ENCODE results near the gene RASSF7.
A peak's percentile ranks its signal among the peaks of the same experiment; 100 is the strongest.

The RASSF7 gene

DNA sequence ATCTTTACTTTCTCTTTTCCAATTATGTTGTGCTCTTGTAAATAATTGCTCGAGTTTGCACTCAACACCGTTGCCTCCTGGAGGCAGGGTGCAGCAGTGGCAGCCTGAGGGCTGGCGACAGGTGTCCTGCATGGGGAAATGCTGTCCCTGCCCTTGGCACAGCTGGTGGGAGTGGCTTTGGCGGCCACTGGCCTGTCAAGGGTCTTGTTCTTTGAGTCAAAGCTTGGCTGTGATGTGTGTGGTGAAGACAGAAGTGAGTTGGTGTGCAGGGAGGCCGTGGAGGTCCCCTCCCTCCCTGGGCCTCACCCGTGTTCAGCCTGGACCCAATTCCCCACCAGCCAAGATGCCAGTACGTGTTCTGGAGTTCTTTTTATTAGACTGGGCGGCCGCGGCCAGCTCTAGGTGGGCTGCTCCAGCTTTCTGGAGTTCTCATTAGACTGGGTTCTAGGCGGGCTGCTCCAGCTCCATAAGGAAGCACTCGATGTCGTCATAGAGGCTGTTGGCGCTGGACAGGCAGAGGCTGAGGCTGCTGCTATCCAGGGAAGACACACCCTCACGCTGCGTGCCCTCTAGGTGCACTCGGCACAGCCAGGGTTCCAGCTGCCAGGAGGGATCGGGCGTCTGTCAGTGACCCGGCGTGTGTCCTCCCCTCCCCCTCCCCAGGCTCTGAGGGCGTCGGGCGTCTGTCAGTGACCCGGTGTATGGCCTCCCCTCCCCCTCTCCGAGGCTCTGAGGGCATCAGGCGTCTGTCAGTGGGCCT lies 51.6 kb downstream of the RASSF7 start (continued):
- TF ChIP-seq, protein P1, sequence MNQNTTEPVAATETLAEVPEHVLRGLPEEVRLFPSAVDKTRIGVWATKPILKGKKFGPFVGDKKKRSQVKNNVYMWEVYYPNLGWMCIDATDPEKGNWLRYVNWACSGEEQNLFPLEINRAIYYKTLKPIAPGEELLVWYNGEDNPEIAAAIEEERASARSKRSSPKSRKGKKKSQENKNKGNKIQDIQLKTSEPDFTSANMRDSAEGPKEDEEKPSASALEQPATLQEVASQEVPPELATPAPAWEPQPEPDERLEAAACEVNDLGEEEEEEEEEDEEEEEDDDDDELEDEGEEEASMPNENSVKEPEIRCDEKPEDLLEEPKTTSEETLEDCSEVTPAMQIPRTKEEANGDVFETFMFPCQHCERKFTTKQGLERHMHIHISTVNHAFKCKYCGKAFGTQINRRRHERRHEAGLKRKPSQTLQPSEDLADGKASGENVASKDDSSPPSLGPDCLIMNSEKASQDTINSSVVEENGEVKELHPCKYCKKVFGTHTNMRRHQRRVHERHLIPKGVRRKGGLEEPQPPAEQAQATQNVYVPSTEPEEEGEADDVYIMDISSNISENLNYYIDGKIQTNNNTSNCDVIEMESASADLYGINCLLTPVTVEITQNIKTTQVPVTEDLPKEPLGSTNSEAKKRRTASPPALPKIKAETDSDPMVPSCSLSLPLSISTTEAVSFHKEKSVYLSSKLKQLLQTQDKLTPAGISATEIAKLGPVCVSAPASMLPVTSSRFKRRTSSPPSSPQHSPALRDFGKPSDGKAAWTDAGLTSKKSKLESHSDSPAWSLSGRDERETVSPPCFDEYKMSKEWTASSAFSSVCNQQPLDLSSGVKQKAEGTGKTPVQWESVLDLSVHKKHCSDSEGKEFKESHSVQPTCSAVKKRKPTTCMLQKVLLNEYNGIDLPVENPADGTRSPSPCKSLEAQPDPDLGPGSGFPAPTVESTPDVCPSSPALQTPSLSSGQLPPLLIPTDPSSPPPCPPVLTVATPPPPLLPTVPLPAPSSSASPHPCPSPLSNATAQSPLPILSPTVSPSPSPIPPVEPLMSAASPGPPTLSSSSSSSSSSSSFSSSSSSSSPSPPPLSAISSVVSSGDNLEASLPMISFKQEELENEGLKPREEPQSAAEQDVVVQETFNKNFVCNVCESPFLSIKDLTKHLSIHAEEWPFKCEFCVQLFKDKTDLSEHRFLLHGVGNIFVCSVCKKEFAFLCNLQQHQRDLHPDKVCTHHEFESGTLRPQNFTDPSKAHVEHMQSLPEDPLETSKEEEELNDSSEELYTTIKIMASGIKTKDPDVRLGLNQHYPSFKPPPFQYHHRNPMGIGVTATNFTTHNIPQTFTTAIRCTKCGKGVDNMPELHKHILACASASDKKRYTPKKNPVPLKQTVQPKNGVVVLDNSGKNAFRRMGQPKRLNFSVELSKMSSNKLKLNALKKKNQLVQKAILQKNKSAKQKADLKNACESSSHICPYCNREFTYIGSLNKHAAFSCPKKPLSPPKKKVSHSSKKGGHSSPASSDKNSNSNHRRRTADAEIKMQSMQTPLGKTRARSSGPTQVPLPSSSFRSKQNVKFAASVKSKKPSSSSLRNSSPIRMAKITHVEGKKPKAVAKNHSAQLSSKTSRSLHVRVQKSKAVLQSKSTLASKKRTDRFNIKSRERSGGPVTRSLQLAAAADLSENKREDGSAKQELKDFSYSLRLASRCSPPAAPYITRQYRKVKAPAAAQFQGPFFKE (tag by site-specific recombination; IDR thresholded peaks at IDR 0.05; ENCODE audit: borderline replicate concordance) = no peak
- TF ChIP-seq, protein P2, sequence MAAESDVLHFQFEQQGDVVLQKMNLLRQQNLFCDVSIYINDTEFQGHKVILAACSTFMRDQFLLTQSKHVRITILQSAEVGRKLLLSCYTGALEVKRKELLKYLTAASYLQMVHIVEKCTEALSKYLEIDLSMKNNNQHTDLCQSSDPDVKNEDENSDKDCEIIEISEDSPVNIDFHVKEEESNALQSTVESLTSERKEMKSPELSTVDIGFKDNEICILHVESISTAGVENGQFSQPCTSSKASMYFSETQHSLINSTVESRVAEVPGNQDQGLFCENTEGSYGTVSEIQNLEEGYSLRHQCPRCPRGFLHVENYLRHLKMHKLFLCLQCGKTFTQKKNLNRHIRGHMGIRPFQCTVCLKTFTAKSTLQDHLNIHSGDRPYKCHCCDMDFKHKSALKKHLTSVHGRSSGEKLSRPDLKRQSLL (tag by site-specific recombination; IDR thresholded peaks at IDR 0.05) = peak; percentile 60; the same call in 1 of the 2 replicates
- no peak for TF ChIP-seq ZNF549 (tag by site-specific recombination; IDR thresholded peaks at IDR 0.05)
- no peak for TF ChIP-seq ZNF658 (tag by site-specific recombination; IDR thresholded peaks at IDR 0.05)
- TF ChIP-seq ZNF600 (tag by site-specific recombination; IDR thresholded peaks at IDR 0.05) = peak; percentile 83
- no peak for TF ChIP-seq ZNF664 (tag by site-specific recombination; IDR thresholded peaks at IDR 0.05)
- no peak for TF ChIP-seq ZNF596 (tag by site-specific recombination; IDR thresholded peaks at IDR 0.05)
- no peak for TF ChIP-seq ZNF404 (tag by site-specific recombination; IDR thresholded peaks at IDR 0.05)
- no peak for TF ChIP-seq ZNF350 (tag by site-specific recombination; IDR thresholded peaks at IDR 0.05)
- TF ChIP-seq, protein P3, sequence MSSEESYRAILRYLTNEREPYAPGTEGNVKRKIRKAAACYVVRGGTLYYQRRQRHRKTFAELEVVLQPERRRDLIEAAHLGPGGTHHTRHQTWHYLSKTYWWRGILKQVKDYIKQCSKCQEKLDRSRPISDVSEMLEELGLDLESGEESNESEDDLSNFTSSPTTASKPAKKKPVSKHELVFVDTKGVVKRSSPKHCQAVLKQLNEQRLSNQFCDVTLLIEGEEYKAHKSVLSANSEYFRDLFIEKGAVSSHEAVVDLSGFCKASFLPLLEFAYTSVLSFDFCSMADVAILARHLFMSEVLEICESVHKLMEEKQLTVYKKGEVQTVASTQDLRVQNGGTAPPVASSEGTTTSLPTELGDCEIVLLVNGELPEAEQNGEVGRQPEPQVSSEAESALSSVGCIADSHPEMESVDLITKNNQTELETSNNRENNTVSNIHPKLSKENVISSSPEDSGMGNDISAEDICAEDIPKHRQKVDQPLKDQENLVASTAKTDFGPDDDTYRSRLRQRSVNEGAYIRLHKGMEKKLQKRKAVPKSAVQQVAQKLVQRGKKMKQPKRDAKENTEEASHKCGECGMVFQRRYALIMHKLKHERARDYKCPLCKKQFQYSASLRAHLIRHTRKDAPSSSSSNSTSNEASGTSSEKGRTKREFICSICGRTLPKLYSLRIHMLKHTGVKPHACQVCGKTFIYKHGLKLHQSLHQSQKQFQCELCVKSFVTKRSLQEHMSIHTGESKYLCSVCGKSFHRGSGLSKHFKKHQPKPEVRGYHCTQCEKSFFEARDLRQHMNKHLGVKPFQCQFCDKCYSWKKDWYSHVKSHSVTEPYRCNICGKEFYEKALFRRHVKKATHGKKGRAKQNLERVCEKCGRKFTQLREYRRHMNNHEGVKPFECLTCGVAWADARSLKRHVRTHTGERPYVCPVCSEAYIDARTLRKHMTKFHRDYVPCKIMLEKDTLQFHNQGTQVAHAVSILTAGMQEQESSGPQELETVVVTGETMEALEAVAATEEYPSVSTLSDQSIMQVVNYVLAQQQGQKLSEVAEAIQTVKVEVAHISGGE (tag by site-specific recombination; conservative IDR thresholded peaks at IDR 0.05; ENCODE audit: low read depth) = no peak
- TF ChIP-seq ZNF214 (tag by site-specific recombination; IDR thresholded peaks at IDR 0.05; ENCODE audit: borderline replicate concordance) = no peak
- no peak for TF ChIP-seq ZNF548 (tag by site-specific recombination; IDR thresholded peaks at IDR 0.05)
- no peak for TF ChIP-seq ZNF416 (tag by site-specific recombination; IDR thresholded peaks at IDR 0.05)
- TF ChIP-seq KLF8 (tag by site-specific recombination; IDR thresholded peaks at IDR 0.05) = peak; percentile 13; the same call in 1 of the 2 replicates
- TF ChIP-seq ZNF610 (tag by site-specific recombination; IDR thresholded peaks at IDR 0.05; ENCODE audit: borderline replicate concordance) = no peak
- no peak for TF ChIP-seq REPIN1 (tag by site-specific recombination; IDR thresholded peaks at IDR 0.05; ENCODE audit: low read depth)
- TF ChIP-seq SETDB1 (IDR thresholded peaks at IDR 0.05; ENCODE audit: insufficient read length, low read length) = no peak
- TF ChIP-seq, protein P4, sequence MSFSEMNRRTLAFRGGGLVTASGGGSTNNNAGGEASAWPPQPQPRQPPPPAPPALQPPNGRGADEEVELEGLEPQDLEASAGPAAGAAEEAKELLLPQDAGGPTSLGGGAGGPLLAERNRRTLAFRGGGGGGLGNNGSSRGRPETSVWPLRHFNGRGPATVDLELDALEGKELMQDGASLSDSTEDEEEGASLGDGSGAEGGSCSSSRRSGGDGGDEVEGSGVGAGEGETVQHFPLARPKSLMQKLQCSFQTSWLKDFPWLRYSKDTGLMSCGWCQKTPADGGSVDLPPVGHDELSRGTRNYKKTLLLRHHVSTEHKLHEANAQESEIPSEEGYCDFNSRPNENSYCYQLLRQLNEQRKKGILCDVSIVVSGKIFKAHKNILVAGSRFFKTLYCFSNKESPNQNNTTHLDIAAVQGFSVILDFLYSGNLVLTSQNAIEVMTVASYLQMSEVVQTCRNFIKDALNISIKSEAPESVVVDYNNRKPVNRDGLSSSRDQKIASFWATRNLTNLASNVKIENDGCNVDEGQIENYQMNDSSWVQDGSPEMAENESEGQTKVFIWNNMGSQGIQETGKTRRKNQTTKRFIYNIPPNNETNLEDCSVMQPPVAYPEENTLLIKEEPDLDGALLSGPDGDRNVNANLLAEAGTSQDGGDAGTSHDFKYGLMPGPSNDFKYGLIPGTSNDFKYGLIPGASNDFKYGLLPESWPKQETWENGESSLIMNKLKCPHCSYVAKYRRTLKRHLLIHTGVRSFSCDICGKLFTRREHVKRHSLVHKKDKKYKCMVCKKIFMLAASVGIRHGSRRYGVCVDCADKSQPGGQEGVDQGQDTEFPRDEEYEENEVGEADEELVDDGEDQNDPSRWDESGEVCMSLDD (tag by site-specific recombination; IDR thresholded peaks at IDR 0.05) = no peak
- TF ChIP-seq, protein P5, sequence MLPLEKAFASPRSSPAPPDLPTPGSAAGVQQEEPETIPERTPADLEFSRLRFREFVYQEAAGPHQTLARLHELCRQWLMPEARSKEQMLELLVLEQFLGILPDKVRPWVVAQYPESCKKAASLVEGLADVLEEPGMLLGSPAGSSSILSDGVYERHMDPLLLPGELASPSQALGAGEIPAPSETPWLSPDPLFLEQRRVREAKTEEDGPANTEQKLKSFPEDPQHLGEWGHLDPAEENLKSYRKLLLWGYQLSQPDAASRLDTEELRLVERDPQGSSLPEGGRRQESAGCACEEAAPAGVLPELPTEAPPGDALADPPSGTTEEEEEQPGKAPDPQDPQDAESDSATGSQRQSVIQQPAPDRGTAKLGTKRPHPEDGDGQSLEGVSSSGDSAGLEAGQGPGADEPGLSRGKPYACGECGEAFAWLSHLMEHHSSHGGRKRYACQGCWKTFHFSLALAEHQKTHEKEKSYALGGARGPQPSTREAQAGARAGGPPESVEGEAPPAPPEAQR (tag by site-specific recombination; IDR thresholded peaks at IDR 0.05) = no peak
- no peak for TF ChIP-seq ZNF2 (tag by site-specific recombination; IDR thresholded peaks at IDR 0.05)
- no peak for TF ChIP-seq SP7 (tag by site-specific recombination; IDR thresholded peaks at IDR 0.05)
- TF ChIP-seq, protein P6, sequence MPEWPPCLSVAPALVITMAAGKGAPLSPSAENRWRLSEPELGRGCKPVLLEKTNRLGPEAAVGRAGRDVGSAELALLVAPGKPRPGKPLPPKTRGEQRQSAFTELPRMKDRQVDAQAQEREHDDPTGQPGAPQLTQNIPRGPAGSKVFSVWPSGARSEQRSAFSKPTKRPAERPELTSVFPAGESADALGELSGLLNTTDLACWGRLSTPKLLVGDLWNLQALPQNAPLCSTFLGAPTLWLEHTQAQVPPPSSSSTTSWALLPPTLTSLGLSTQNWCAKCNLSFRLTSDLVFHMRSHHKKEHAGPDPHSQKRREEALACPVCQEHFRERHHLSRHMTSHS (tag by site-specific recombination; IDR thresholded peaks at IDR 0.05) = no peak

Measured in HEK293 (cell line).